DOHH2 (cell line): ENCODE results near the gene KCNMA1.

ENCODE experiments used
- EZH2phosphoT487 ChIP-seq: fragments of 200-600 bp; sonication (generic); IDR thresholded peaks from 2 replicates; pipeline ENCODE4 v1.6.1; 2017; ENCODE audit warnings: borderline replicate concordance, mild to moderate bottlenecking, antibody characterized with exemption, low read length, moderate library complexity, mixed read lengths
- TF ChIP-seq, protein P1 (sequence below): fragments of 200-600 bp; sonication (generic); IDR thresholded peaks from one replicate; pipeline ENCODE4 v1.5.1; 2014; ENCODE audit warnings: antibody characterized with exemption, mild to moderate bottlenecking, low read depth, low read length; ENCODE audit not compliant: poor library complexity, severe bottlenecking

DNA sequence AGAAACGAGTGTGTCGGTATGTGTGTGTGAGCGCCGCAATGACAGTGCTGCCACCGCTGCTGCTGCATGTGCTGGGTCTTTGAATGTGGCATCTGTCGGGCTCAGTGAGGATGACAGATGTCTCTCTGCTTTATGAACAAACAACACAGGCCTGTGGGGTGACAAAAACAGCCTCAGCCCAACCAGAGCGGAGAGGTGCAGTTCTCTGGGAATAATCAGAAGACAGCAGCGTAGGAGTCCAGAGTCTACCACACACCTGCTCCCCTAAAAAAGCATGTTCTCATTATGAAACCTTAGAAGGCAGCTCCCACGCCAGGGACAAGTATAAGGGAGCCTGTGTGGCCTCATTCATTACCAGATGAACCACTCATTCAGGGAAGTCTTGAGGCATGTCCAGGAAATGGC, 278.3 kb downstream of the KCNMA1 start:
- TF ChIP-seq, protein P1, sequence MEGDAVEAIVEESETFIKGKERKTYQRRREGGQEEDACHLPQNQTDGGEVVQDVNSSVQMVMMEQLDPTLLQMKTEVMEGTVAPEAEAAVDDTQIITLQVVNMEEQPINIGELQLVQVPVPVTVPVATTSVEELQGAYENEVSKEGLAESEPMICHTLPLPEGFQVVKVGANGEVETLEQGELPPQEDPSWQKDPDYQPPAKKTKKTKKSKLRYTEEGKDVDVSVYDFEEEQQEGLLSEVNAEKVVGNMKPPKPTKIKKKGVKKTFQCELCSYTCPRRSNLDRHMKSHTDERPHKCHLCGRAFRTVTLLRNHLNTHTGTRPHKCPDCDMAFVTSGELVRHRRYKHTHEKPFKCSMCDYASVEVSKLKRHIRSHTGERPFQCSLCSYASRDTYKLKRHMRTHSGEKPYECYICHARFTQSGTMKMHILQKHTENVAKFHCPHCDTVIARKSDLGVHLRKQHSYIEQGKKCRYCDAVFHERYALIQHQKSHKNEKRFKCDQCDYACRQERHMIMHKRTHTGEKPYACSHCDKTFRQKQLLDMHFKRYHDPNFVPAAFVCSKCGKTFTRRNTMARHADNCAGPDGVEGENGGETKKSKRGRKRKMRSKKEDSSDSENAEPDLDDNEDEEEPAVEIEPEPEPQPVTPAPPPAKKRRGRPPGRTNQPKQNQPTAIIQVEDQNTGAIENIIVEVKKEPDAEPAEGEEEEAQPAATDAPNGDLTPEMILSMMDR = no peak
- no peak for TF ChIP-seq EZH2phosphoT487
